Muscle of leg (tissue), 11 donors: ENCODE measurements around the gene TTC23. TPM values are rescaled to one million over a fixed set of nuclear protein-coding genes. Genes with fewer than 3 reads are reported as not detected.

ENCODE experiments used
- DNase-seq: peaks from one replicate; pipeline ENCODE4 v3.0.0; 2013
- H3K27ac ChIP-seq: one replicate; pipeline ENCODE4 v1.5.1; 2013; ENCODE audit warnings: mild to moderate bottlenecking, low read length, control low read depth
- H3K27me3 ChIP-seq: one replicate; pipeline ENCODE4 v1.6.1; 2013; ENCODE audit warnings: low read length; ENCODE audit not compliant: control insufficient read depth, insufficient read depth
- H3K36me3 ChIP-seq: one replicate; pipeline ENCODE4 v1.6.1; 2013; ENCODE audit warnings: low read length; ENCODE audit not compliant: control insufficient read depth, insufficient read depth
- H3K4me1 ChIP-seq: one replicate; pipeline ENCODE4 v1.6.1; 2013; ENCODE audit warnings: low read length; ENCODE audit not compliant: control insufficient read depth, insufficient read depth
- H3K4me3 ChIP-seq: one replicate; pipeline ENCODE4 v1.5.1; 2013; ENCODE audit warnings: low read length, control low read depth
- H3K9me3 ChIP-seq: replicated peaks from 2 replicates; pipeline ENCODE4 v1.6.1; 2013; ENCODE audit warnings: low read depth, low read length; ENCODE audit not compliant: control insufficient read depth
- WGBS: methylation state at CpG from one replicate; pipeline ENCODE4 v1.1.5; 2013; ENCODE audit warnings: missing lambda C conversion rate; ENCODE audit not compliant: insufficient coverage; 5-methylcytosine and 5-hydroxymethylcytosine counted together
- polyA plus RNA-seq, 8 donors: library from polyadenylated mRNA; unstranded; fragments of 120-200 nt; gene quantifications; one replicate each; pipeline versions ENCODE4 v1.2.1 to v1.2.3, GENCODE V29; 2013; ENCODE audit warnings: inconsistent platforms in 1 of 8, low replicate concordance in 1 of 8; ENCODE audit not compliant: insufficient read length in 8 of 8, insufficient read depth in 1 of 8
- total RNA-seq: library from RNA; stranded (reverse); fragments of 120-200 nt; gene quantifications from one replicate; pipeline ENCODE4 v1.2.4, GENCODE V29; 2013

The TTC23 gene
- total and polyA plus RNA-seq, 9 donors = 16.3 to 22.3 (median 18.6) TPM

DNA sequence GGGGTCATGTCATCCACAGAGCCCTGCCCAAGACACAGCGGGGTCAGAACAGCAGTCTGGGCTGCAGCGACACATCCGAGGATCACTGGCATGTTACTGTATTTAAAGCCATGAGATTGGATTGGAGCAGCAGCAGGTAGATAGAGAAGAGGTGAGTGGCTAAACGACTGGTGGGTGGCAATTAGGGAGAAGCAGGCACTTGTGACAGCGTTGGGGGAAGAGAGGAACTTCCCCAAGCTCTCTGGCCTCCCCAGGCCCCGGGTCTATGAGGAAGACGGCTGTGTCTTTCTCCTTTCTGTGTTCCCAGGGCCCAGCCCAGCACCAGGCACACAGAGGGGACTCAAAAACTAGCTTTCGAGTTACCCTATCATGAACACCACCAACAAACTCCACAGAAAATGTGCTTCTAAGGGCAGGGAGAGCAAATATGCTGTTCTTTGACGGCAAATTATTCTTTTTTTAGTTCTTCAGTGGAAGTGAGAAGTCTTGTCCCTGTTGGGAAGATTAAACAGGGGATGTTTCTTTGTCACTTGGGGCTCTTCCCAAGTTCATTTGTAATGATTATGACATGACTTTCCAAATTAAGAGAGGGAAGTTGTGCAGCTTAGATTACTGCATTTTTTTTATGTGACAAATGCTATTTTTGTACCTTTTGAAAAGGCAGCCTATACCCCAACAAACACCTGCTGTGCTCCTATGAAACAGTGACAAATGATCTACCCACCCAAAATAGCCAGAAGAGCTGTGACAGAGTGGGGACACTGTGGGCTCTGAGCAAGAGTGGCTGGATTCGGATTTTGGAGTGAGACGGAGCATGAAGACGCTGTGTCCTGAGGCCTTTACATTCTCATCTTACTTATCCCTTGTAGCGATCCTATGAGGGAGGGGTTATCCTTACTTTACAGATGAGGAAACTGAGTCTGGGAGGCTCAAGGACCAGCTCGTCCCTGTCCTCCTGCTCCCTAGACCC is 151.7 kb downstream of the TTC23 start:
- WGBS = 74% methylated on average over 8 of the region's 14 CpGs
- Histone ChIP-seq H3K9me3 (no peaks in the 10 kb centered on the region), H3K4me1 (peaks cover 3% of the 10 kb centered on the region), H3K27ac (no peak overlapping the region), H3K27me3 (peaks cover 25% of the 10 kb centered on the region), H3K4me3 (no peak overlapping the region), H3K36me3 (no peaks in the 10 kb centered on the region)
- no peak for DNase-seq

DNA sequence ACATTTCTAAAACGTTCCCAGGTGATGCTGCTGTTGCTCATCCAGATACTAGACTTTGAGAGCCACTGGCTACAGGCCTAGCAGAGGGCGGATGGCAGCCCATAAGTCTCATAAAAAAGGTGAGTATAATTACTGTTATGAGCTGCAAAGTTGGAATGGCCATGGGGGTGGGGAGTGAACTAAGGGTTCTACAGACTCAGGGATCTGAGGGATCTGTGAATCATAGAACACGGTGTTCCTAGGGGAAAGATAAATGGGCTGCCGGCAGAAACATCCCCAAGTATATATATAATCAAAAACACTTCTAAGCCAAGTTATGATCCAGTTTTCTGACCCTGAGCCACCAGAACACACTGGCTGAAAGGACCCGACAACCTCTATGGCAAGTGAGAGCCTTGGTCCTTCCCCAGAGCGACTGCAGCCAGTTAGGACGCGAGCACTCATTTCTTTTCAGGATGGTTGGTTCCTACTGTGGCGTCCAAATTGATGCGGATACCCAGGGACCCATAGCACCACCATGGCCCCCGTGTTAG is 152.4 kb downstream of the TTC23 start:
- DNase-seq = no peak
- peaks cover 18% of the 10 kb centered on the region for H3K27me3 ChIP-seq
- peaks cover 3% of the 10 kb centered on the region for H3K4me1 ChIP-seq
- H3K4me3 ChIP-seq = no peak overlapping the region
- no peak overlapping the region for H3K27ac ChIP-seq
- no peaks in the 10 kb centered on the region for H3K36me3 ChIP-seq
- 76% methylated on average over 8 of the region's 11 CpGs for WGBS
- H3K9me3 ChIP-seq = no peaks in the 10 kb centered on the region

DNA sequence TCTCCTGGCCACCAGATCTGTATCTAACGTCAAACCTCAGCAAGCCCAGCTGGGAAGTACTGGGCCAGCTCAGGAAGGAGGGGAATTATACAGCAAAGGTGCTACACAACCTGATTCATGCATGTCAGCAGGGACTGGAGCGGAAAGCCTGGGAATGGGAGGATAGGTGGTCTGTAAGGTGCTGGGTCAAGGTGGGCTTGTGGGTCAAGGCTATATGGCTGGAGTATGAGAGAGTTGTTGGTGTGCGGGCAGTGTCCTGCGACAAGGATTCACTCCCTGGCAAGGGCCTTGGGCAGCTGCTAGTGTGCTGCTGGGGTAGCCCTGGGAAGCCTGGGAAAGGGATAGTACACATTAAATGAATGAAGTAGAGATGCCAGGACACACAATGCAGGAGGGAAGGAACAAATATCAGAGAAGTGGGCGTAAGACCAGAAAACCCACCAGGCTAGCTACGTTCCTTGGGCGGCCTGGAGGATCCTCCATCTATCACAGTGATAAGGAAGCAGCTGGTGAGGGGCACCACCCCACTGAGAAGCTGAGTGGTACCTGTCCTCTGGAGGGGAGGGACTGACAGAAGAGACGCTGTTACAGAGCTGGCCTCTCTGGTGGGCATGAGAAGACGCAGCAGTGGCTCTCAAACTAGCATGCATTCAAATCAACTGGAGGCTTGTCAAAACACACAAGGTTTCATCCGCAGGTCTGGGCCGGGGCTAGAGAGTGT is 153.0 kb downstream of the TTC23 start:
- peaks cover 3% of the 10 kb centered on the region for H3K4me1 ChIP-seq

DNA sequence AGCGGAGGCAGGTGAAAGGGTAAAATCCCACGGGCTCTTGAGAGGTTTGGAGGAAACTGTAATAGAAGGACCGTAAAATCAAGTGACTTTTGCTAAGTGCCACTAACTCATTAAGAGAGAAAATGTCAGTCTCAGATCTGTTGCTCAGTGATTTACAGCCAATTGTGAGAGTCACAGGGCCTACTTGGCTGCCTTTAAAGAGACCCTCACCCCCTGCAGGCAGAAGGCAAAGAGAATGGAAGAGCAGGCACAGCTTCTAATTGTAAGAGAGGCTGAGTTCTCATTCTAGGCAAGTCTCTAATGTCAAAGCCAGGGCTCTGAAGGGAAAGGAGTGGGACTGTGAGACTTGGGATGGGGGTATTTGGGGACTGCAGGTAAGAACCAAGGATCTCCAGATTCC is 153.8 kb downstream of the TTC23 start:
- H3K36me3 ChIP-seq = no peaks in the 10 kb centered on the region
- DNase-seq = no peak
- 48% methylated on average over 3 of the region's 3 CpGs for WGBS
- no peaks in the 10 kb centered on the region for H3K9me3 ChIP-seq
- peaks cover 15% of the 10 kb centered on the region for H3K27me3 ChIP-seq
- no peak overlapping the region for H3K27ac ChIP-seq
- H3K4me1 ChIP-seq = peaks cover 3% of the 10 kb centered on the region
- no peak overlapping the region for H3K4me3 ChIP-seq

More for the DNA sequence above, 153.0 kb downstream of the TTC23 start:
- DNase-seq = no peak
- WGBS = 93% methylated on average over 10 of the region's 11 CpGs
- H3K27me3 ChIP-seq = peaks cover 16% of the 10 kb centered on the region
- H3K36me3 ChIP-seq = no peaks in the 10 kb centered on the region
- H3K4me3 ChIP-seq = no peak overlapping the region
- no peaks in the 10 kb centered on the region for H3K9me3 ChIP-seq
- H3K27ac ChIP-seq = no peak overlapping the region

DNA sequence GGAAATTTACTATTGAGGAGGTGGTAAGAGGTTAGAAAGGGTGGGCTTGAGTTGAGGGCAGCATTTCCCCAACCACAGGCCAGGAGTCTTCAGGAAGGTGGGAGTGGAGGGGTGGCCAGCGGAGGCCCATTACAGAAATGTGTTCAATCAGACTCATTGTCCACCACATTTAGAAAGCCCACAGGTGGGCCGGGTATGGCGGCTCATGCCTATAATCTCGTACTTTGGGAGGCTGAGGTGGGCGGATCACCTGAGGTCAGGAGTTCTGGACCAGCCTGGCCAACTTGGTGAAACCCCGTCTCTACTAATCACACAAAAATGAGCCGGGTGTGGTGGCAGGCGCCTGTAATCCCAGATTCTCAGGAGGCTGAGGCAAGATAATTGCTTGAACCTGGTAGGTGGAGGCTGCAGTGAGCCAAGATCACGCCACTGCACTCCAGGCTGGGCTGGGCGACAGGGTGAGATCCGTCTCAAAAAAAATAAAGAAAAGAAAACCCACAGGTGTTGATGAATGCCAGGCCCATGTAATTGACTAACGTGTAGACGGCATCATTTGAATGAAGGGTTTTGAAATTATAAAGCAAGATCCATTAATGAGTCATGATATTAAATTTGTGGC is 156.7 kb downstream of the TTC23 start:
- Histone ChIP-seq H3K27ac (no peak overlapping the region), H3K27me3 (no peaks in the 10 kb centered on the region), H3K36me3 (no peaks in the 10 kb centered on the region), H3K9me3 (no peaks in the 10 kb centered on the region), H3K4me1 (no peaks in the 10 kb centered on the region), H3K4me3 (no peak overlapping the region)
- whole genome bisulfite sequencing = 94% methylated on average over 8 of the region's 13 CpGs
- no peak for DNase-seq

DNA sequence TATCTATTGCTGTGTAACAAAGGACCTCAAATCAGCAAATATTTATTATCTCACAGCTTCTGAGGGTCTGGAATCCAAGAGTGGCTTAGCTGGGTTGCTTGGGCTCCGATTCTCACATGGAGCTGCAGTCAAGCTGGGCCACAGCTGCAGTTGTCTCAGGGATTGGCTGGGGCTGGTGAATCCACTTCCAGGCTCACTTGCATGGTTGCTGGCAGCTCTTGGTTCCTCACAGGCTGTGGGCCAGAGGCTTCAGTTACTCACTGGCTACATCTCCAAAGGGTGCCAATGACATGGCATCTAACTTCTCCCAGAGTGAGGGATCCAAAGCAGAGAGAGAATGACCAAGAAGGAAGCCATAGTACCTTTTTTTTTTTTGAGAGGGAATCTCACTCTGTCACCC is 158.4 kb downstream of the TTC23 start:
- no peak for DNase-seq
- Histone ChIP-seq H3K4me3 (no peak overlapping the region), H3K4me1 (peaks cover 2% of the 10 kb centered on the region)

DNA sequence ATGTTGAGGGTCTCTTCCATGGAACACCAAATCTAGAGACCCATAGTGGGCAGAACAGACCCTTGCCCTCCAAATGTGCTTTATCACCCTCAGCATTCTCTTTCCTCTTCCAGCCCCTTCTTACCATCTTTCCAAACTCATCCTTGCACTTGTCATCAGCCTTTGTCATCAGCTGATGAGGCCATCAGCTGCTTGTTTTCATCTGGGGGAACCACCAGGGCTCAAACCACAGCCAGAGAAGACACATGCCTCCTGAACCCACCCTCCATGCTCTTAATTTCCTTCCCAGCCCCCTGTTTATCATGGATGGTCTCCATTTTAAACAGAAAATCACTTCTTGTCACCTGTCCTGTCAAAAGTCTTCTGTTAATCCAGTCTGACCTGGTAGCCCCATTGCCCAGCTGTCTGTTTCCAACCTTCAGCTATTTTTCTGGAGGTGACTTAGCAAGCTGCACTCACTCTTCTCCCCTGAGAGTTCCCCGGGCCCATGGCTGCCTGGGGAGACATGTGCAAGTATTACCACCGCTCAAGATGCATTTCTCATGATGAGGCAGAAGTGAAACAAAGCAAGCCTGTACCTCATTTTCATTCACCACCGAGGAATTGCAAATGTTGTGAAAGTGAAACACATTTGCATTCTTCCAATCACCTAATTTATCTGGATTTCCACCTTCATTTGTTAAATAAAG is 159.2 kb downstream of the TTC23 start:
- Histone ChIP-seq H3K27me3 (no peaks in the 10 kb centered on the region), H3K9me3 (no peaks in the 10 kb centered on the region), H3K36me3 (no peaks in the 10 kb centered on the region), H3K4me3 (no peak overlapping the region), H3K27ac (no peak overlapping the region), H3K4me1 (peaks cover 4% of the 10 kb centered on the region)
- WGBS = 30% methylated on average over 2 of the region's 3 CpGs
- DNase-seq = no peak

More for the DNA sequence above, 158.4 kb downstream of the TTC23 start:
- Histone ChIP-seq H3K9me3 (no peaks in the 10 kb centered on the region), H3K27ac (no peak overlapping the region), H3K27me3 (no peaks in the 10 kb centered on the region), H3K36me3 (no peaks in the 10 kb centered on the region)
- 83% methylated on average over 1 of the region's 1 CpG for WGBS

DNA sequence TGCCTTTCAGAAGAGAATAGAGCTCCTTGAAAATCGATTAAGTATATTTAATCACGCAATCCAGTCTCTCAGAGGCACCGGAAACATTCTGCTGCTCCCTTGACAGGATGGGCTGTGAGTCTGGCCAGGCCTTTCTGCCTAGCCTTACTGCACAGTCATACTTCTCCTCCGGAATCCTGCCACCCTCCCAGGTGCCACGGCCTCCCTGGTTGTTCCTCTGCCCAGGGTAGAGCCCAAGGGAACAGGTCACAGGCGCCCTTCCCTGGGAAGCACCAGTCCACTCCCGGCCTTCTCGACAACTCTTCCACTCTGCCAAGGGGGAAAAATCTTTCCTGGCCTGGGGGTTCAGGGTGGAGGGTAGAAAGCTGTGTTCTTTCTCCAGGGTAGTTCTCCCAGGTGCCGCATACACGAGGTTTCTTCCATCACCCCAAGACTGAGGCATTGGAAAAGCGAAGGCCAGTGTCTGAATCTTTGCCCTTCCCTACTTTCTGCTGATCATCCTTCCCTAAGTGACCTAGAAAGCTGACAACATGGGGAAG is 161.9 kb downstream of the TTC23 start:
- Histone ChIP-seq H3K4me3 (no peak overlapping the region), H3K36me3 (no peaks in the 10 kb centered on the region), H3K9me3 (no peaks in the 10 kb centered on the region), H3K27me3 (no peaks in the 10 kb centered on the region), H3K4me1 (peaks cover 4% of the 10 kb centered on the region), H3K27ac (no peak overlapping the region)
- DNase-seq = no peak
- 70% methylated on average over 5 of the region's 11 CpGs for WGBS

DNA sequence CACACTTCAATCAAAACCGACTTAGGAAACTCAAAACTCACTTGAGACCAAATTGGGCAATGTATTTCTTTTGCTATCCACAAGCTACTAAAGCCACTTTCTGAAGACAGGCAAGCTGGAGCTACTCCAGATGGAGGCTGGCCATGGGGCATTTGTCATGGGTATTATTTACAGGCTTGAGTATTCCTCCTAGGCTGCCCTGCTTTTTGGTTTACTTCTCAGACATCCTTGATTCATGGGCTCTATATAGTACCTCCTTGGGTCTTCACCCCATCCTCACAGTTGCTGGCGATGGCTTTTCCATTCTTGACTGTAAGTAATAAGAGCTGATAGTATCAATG is 163.1 kb downstream of the TTC23 start:
- no peak overlapping the region for H3K4me3 ChIP-seq
- peaks cover 4% of the 10 kb centered on the region for H3K4me1 ChIP-seq
- no CpG with 5 or more reads among the region's 2 CpGs for WGBS
- DNase-seq = no peak
- H3K36me3 ChIP-seq = no peaks in the 10 kb centered on the region
- H3K9me3 ChIP-seq = no peaks in the 10 kb centered on the region
- no peak overlapping the region for H3K27ac ChIP-seq
- no peaks in the 10 kb centered on the region for H3K27me3 ChIP-seq
